Breast epithelium (tissue), 4 donors: ENCODE results near the gene FARP1. TPM values are rescaled to one million over a fixed set of nuclear protein-coding genes. Genes with fewer than 3 reads are reported as not detected.

ENCODE experiments used
- DNase-seq, 2 donors: peaks; one replicate each; pipeline ENCODE4 v3.0.0-alpha.2; 2019; ENCODE audit warnings: low spot score in 2 of 2
- H3K27ac ChIP-seq, 2 donors: fragments of 200-600 bp; sonication (generic) in 1 of 2; one replicate each; pipeline ENCODE4 v1.5.1; 2016 to 2019; ENCODE audit warnings: mild to moderate bottlenecking in 1 of 2
- H3K27me3 ChIP-seq, 2 donors: fragments of 200-600 bp; sonication (generic) in 1 of 2; one replicate each; pipeline versions ENCODE4 v1.5.1 to v1.6.0; 2017 to 2019; ENCODE audit warnings: control low read depth in 1 of 2, mild to moderate bottlenecking in 1 of 2
- H3K36me3 ChIP-seq: fragments of 200-600 bp; one replicate; pipeline ENCODE4 v1.5.1; 2019
- H3K4me1 ChIP-seq, 2 donors: fragments of 200-600 bp; sonication (generic); one replicate each; pipeline ENCODE4 v1.5.1; 2016 to 2019; ENCODE audit warnings: control low read depth in 1 of 2
- H3K4me3 ChIP-seq, 3 donors: fragments of 200-600 bp; sonication (generic); 1 replicate in 2 of 3; 2 replicates in 1 of 3; pipeline ENCODE4 v1.5.1; 2016 to 2019; ENCODE audit warnings: mild to moderate bottlenecking in 3 of 3, moderate library complexity in 2 of 3
- H3K9me3 ChIP-seq, 2 donors: fragments of 200-600 bp; sonication (generic) in 1 of 2; one replicate each; pipeline ENCODE4 v1.5.1; 2016 to 2019; ENCODE audit warnings: control low read depth in 1 of 2
- CTCF ChIP-seq, 3 donors: fragments of 450-650 bp; IDR thresholded peaks; one replicate each; pipeline ENCODE4 v1.5.1; 2016 to 2017; ENCODE audit warnings: antibody characterized with exemption in 3 of 3, mild to moderate bottlenecking in 3 of 3, moderate library complexity in 3 of 3
- POLR2A ChIP-seq: fragments of 450-650 bp; IDR thresholded peaks from one replicate; pipeline ENCODE4 v1.6.1; 2016; ENCODE audit warnings: antibody characterized with exemption, mild to moderate bottlenecking, moderate library complexity
- POLR2AphosphoS5 ChIP-seq, 3 donors: sonication (generic); formaldehyde crosslinking; IDR thresholded peaks; one replicate each; pipeline ENCODE4 v1.6.1; 2017; ENCODE audit warnings: antibody characterized with exemption in 3 of 3
- intact Hi-C: fragments of 100-400 bp; cut with DNase I; formaldehyde crosslinking; loops from one replicate; pipeline ENCODE4 v1.15.1; 2023; ENCODE audit warnings: low total_unique reads
- total RNA-seq, 3 donors: library from RNA; depleted of rRNA; stranded (reverse); fragments of >200 nt; gene quantifications; one replicate each; pipeline ENCODE4 v1.1.0, GENCODE V29; 2016

Gene FARP1
- total RNA-seq, 3 donors from 2014 or later: 29.8 to 97.3 (median 80.1) TPM

- DNase-seq: no peak
- Histone ChIP-seq H3K27me3 (no peaks in the 10 kb centered on the region), H3K9me3 (peaks cover 6 to 15% of the 10 kb centered on the region in 2 donors), H3K27ac (no peak overlapping the region), H3K36me3 (no peaks in the 10 kb centered on the region), H3K4me3 (no peak overlapping the region), H3K4me1 (no peaks in the 10 kb centered on the region)
- intact Hi-C loops: no loop called here
- no peak for TF ChIP-seq POLR2A
- no peak for TF ChIP-seq POLR2AphosphoS5 (IDR thresholded peaks at IDR 0.05)
- no peak for TF ChIP-seq CTCF (IDR thresholded peaks at IDR 0.05)
These were observed 65.7 kb downstream of the FARP1 start for GRCh38 chr13:98208606-98209005.

- intact Hi-C loops: no loop called here
- no peak overlapping the region for H3K27ac ChIP-seq
- H3K4me1 ChIP-seq: peaks cover 6 to 10% of the 10 kb centered on the region in 2 donors
These were observed 69.9 kb downstream of the FARP1 start for GRCh38 chr13:98212763-98213162.

GRCh38 chr13:98213354-98213753 lies 70.5 kb downstream of the FARP1 start:
- Histone ChIP-seq H3K4me1 (peaks cover 6 to 10% of the 10 kb centered on the region in 2 donors), H3K27me3 (no peaks in the 10 kb centered on the region), H3K4me3 (no peak overlapping the region), H3K9me3 (no peaks in the 10 kb centered on the region), H3K36me3 (no peaks in the 10 kb centered on the region), H3K27ac (no peak overlapping the region)
- intact Hi-C loops: no loop called here
- DNase-seq: no peak
- no peak for TF ChIP-seq POLR2AphosphoS5 (IDR thresholded peaks at IDR 0.05)
- no peak for TF ChIP-seq POLR2A
- TF ChIP-seq CTCF (IDR thresholded peaks at IDR 0.05): no peak

More at GRCh38 chr13:98212763-98213162, 69.9 kb downstream of the FARP1 start:
- no peaks in the 10 kb centered on the region for H3K36me3 ChIP-seq
- H3K27me3 ChIP-seq: no peaks in the 10 kb centered on the region
- H3K9me3 ChIP-seq: no peaks in the 10 kb centered on the region
- DNase-seq: no peak
- no peak for TF ChIP-seq CTCF (IDR thresholded peaks at IDR 0.05)
- no peak for TF ChIP-seq POLR2A
- TF ChIP-seq POLR2AphosphoS5 (IDR thresholded peaks at IDR 0.05): no peak
- no peak overlapping the region for H3K4me3 ChIP-seq

GRCh38 chr13:98214008-98214643 lies 71.2 kb downstream of the FARP1 start:
- intact Hi-C loops: no loop called here
- Histone ChIP-seq H3K4me1 (peaks cover 6 to 10% of the 10 kb centered on the region in 2 donors), H3K4me3 (no peak overlapping the region), H3K27ac (peak overlapping the region; percentile 29 to 45), H3K36me3 (no peaks in the 10 kb centered on the region), H3K9me3 (no peaks in the 10 kb centered on the region), H3K27me3 (no peaks in the 10 kb centered on the region)
- no peak for TF ChIP-seq POLR2AphosphoS5 (IDR thresholded peaks at IDR 0.05)
- no peak for TF ChIP-seq POLR2A
- no peak for TF ChIP-seq CTCF (IDR thresholded peaks at IDR 0.05)
- no peak for DNase-seq

GRCh38 chr13:98214707-98215106 lies 71.8 kb downstream of the FARP1 start:
- Histone ChIP-seq H3K4me1 (peaks cover 6 to 10% of the 10 kb centered on the region in 2 donors), H3K36me3 (no peaks in the 10 kb centered on the region), H3K27me3 (no peaks in the 10 kb centered on the region), H3K27ac (peak overlapping the region; percentile 29 to 45), H3K9me3 (no peaks in the 10 kb centered on the region), H3K4me3 (no peak overlapping the region)
- intact Hi-C loops: no loop called here
- DNase-seq: peak in 1 of 2 donors; percentile 41
- TF ChIP-seq CTCF (IDR thresholded peaks at IDR 0.05) (no peak), POLR2AphosphoS5 (IDR thresholded peaks at IDR 0.05) (no peak), POLR2A (no peak)
